VCaP (cell line): ENCODE data around the gene ZNF782.
"Not testable (repeated sequence)": the region's sequence is repeated elsewhere in the genome, so short reads cannot be mapped to it uniquely, and the experiment has no call there.

Source experiments
- H3K27ac ChIP-seq: fragments of 450-650 bp; 2 replicates; pipeline ENCODE4 v1.5.1; 2017
- CTCF ChIP-seq: fragments of 450-650 bp; conservative IDR thresholded peaks from 2 replicates; pipeline ENCODE4 v1.5.1; 2017; ENCODE audit warnings: mild to moderate bottlenecking, moderate library complexity

The ZNF782 gene

GRCh38 chr9:96875461-96876142 lies 21.3 kb upstream of the ZNF782 start:
- H3K27ac ChIP-seq, result peak overlapping the region; percentile 77
- peak; percentile 70 for TF ChIP-seq CTCF

- H3K27ac ChIP-seq, result peak overlapping the region; percentile 77
- TF ChIP-seq CTCF, result no peak
Observed at GRCh38 chr9:96874947-96875460, 20.7 kb upstream of the ZNF782 start.

- peak overlapping the region; percentile 77; the same call in 1 of the 2 replicates for H3K27ac ChIP-seq
- no peak for TF ChIP-seq CTCF
Observed at GRCh38 chr9:96874201-96874785, 20.0 kb upstream of the ZNF782 start.

GRCh38 chr9:96871176-96871575 lies 16.9 kb upstream of the ZNF782 start:
- TF ChIP-seq CTCF, result no peak

GRCh38 chr9:96868709-96869108 lies 14.4 kb upstream of the ZNF782 start:
- H3K27ac ChIP-seq, result peak overlapping the region; percentile 78
- no peak for TF ChIP-seq CTCF

More at GRCh38 chr9:96871176-96871575, 16.9 kb upstream of the ZNF782 start:
- H3K27ac ChIP-seq, result no peak overlapping the region

- H3K27ac ChIP-seq, result peak overlapping the region; percentile 78
- TF ChIP-seq CTCF, result no peak
Observed at GRCh38 chr9:96867079-96867804, 12.9 kb upstream of the ZNF782 start.

GRCh38 chr9:96865240-96865639 lies 10.9 kb upstream of the ZNF782 start:
- not testable (repeated sequence) for H3K27ac ChIP-seq
